M059J (cell line): ENCODE data around the gene HEATR5B. TPM values are rescaled to one million over a fixed set of nuclear protein-coding genes. Genes with fewer than 3 reads are reported as not detected.
"Not testable (repeated sequence)": the region's sequence is repeated elsewhere in the genome, so short reads cannot be mapped to it uniquely, and the experiment has no call there.

Experiments used
- DNase-seq: peaks from one replicate; pipeline ENCODE4 v3.0.0-alpha.2; 2012; ENCODE audit warnings: low read depth
- total RNA-seq: library from RNA; depleted of rRNA; stranded (reverse); fragments of >200 nt; shearing (Covaris generic); gene quantifications from 2 replicates; pipeline ENCODE4 v1.2.3, GENCODE V29; 2014; rRNA removed

Gene HEATR5B
- total RNA-seq, 1 experiment from 2014 or later, result 8.2 TPM

DNA sequence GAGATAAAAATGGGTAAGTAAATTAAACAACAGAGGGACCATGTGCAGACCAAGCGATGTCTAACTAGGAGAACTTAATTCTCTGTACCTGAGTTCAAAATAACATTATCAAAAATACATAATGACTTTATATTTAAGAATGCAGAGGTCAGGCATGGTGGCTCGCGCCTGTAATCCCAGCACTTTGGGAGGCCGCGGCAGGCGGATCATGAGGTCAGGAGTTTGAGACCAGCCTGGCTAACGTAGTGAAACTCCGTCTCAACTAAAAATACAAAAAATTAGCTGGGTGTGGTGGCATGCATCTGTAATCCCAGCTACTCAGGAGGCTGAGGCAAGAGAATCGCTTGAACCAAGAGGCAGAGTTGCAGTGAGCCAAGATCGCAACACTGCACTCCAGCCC is 138.9 kb downstream of the HEATR5B start:
- DNase-seq, result not testable (repeated sequence)

- no peak for DNase-seq
Measured at GRCh38 chr2:36941867-36942266, 142.3 kb downstream of the HEATR5B start.

DNA sequence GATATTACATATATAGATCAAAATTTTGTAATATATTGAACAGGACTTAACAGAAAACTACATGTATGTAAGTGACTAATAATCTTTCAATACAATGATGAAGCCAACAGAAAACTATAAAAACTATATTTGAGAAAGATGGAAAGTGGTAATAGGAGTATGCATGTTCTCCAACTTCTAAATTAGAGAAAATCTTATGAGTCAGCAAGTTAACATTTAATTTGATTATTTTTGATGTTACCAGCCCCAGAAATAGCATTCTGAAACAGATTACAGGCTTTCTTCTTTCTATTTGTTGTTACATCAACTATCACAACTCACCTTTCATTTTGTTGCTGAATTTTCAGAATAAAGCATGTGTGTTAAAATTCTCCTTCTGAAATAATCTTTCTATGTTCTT is 147.6 kb downstream of the HEATR5B start:
- not testable (repeated sequence) for DNase-seq

DNA sequence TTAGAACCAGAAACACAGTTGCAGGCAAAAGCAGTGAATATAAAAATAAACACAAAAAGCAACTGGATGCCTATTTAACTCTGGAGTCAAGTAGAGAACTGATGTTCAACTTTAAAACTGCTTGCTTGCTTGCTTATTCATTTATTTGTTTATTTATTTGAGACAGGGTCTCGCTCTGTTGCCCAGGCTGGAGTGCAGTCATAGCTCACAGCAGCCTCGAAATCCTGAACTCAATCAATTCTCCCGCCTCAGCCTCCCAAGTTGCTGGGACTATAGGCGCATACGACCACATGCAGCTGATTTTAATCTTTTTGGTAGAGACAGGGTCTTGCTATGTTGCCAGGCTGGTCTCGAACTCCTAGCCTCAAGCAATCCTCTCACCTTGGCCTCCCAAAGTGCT is 152.5 kb downstream of the HEATR5B start:
- not testable (repeated sequence) for DNase-seq

Other genes with a start within 250 kb of the HEATR5B start
- 11.0 and 15.5 TPM in 2 replicates for gene STRN, start 117.8 kb downstream of the HEATR5B start, total RNA-seq
- 10.0 and 13.1 TPM in 2 replicates for gene GPATCH11, start 146 bp upstream of the HEATR5B start, total RNA-seq
- 63.7 and 90.2 TPM in 2 replicates for gene EIF2AK2, start 72.6 kb upstream of the HEATR5B start, total RNA-seq
- gene SULT6B1, start 104.3 kb upstream of the HEATR5B start, total RNA-seq, result not detected in 2 replicates
- 27.7 and 48.4 TPM in 2 replicates for gene CEBPZOS, start 112.1 kb upstream of the HEATR5B start, total RNA-seq
- gene CEBPZ, start 147.2 kb upstream of the HEATR5B start, total RNA-seq, result 27.6 and 38.4 TPM in 2 replicates
- 15.3 and 16.7 TPM in 2 replicates for gene NDUFAF7, start 147.3 kb upstream of the HEATR5B start, total RNA-seq
- 46.0 and 46.4 TPM in 2 replicates for gene PRKD3, start 240.5 kb upstream of the HEATR5B start, total RNA-seq